ENCODE results near the gene POGK.

The POGK gene

GRCh38 chr1:166855558-166855957 lies 16.3 kb downstream of the POGK start:
- H3K4me3 ChIP-seq (ENCODE audit: low read depth in 1 of 2, low read length in 2 of 2) = no peak overlapping the region
- peaks cover 15 to 87% of the 10 kb centered on the region in 2 donors for H3K36me3 ChIP-seq (ENCODE audit: control insufficient read depth in 1 of 2, insufficient read depth in 2 of 2, low read length in 2 of 2)
- H3K27ac ChIP-seq (ENCODE audit: low read depth, low read length) = no peak overlapping the region

GRCh38 chr1:166857995-166858394 lies 18.7 kb downstream of the POGK start:
- Histone ChIP-seq H3K36me3 (ENCODE audit: control insufficient read depth in 1 of 2, insufficient read depth in 2 of 2, low read length in 2 of 2) (peaks cover 27 to 83% of the 10 kb centered on the region in 2 donors), H3K9me3 (ENCODE audit: control insufficient read depth in 1 of 2, low read length in 2 of 2) (no peaks in the 10 kb centered on the region), H3K9ac (ENCODE audit: low read depth in 1 of 2, low read length in 2 of 2) (no peak overlapping the region), H3K27ac (ENCODE audit: low read depth, low read length) (no peak overlapping the region), H3K4me1 (ENCODE audit: control insufficient read depth in 1 of 2, insufficient read depth in 2 of 2, low read length in 2 of 2) (no peaks in the 10 kb centered on the region), H3K27me3 (ENCODE audit: control insufficient read depth in 1 of 2, insufficient read depth in 2 of 2, low read length in 2 of 2) (no peaks in the 10 kb centered on the region), H3K4me3 (ENCODE audit: low read depth in 1 of 2, low read length in 2 of 2) (no peak overlapping the region)

More at GRCh38 chr1:166855558-166855957, 16.3 kb downstream of the POGK start:
- H3K27me3 ChIP-seq (ENCODE audit: control insufficient read depth in 1 of 2, insufficient read depth in 2 of 2, low read length in 2 of 2) = no peaks in the 10 kb centered on the region
- H3K9me3 ChIP-seq (ENCODE audit: control insufficient read depth in 1 of 2, low read length in 2 of 2) = no peaks in the 10 kb centered on the region
- no peak overlapping the region for H3K9ac ChIP-seq (ENCODE audit: low read depth in 1 of 2, low read length in 2 of 2)
- H3K4me1 ChIP-seq (ENCODE audit: control insufficient read depth in 1 of 2, insufficient read depth in 2 of 2, low read length in 2 of 2) = no peaks in the 10 kb centered on the region

GRCh38 chr1:166858726-166859419 lies 19.6 kb downstream of the POGK start:
- H3K27ac ChIP-seq (ENCODE audit: low read depth, low read length) = no peak overlapping the region
- H3K9ac ChIP-seq (ENCODE audit: low read depth in 1 of 2, low read length in 2 of 2) = no peak overlapping the region
- no peak overlapping the region for H3K4me3 ChIP-seq (ENCODE audit: low read depth in 1 of 2, low read length in 2 of 2)
- H3K4me1 ChIP-seq (ENCODE audit: control insufficient read depth in 1 of 2, insufficient read depth in 2 of 2, low read length in 2 of 2) = no peaks in the 10 kb centered on the region
- no peaks in the 10 kb centered on the region for H3K27me3 ChIP-seq (ENCODE audit: control insufficient read depth in 1 of 2, insufficient read depth in 2 of 2, low read length in 2 of 2)
- no peaks in the 10 kb centered on the region for H3K9me3 ChIP-seq (ENCODE audit: control insufficient read depth in 1 of 2, low read length in 2 of 2)
- H3K36me3 ChIP-seq (ENCODE audit: control insufficient read depth in 1 of 2, insufficient read depth in 2 of 2, low read length in 2 of 2) = peaks cover 33 to 82% of the 10 kb centered on the region in 2 donors

GRCh38 chr1:166859597-166859996 lies 20.3 kb downstream of the POGK start:
- H3K9ac ChIP-seq (ENCODE audit: low read depth in 1 of 2, low read length in 2 of 2) = no peak overlapping the region
- H3K4me1 ChIP-seq (ENCODE audit: control insufficient read depth in 1 of 2, insufficient read depth in 2 of 2, low read length in 2 of 2) = no peaks in the 10 kb centered on the region
- H3K27me3 ChIP-seq (ENCODE audit: control insufficient read depth in 1 of 2, insufficient read depth in 2 of 2, low read length in 2 of 2) = no peaks in the 10 kb centered on the region
- H3K9me3 ChIP-seq (ENCODE audit: control insufficient read depth in 1 of 2, low read length in 2 of 2) = no peaks in the 10 kb centered on the region
- no peak overlapping the region for H3K27ac ChIP-seq (ENCODE audit: low read depth, low read length)
- H3K4me3 ChIP-seq (ENCODE audit: low read depth in 1 of 2, low read length in 2 of 2) = no peak overlapping the region
- H3K36me3 ChIP-seq (ENCODE audit: control insufficient read depth in 1 of 2, insufficient read depth in 2 of 2, low read length in 2 of 2) = peaks cover 33 to 80% of the 10 kb centered on the region in 2 donors

GRCh38 chr1:166865926-166866325 lies 26.7 kb downstream of the POGK start:
- H3K9me3 ChIP-seq (ENCODE audit: control insufficient read depth in 1 of 2, low read length in 2 of 2) = no peaks in the 10 kb centered on the region
- no peaks in the 10 kb centered on the region for H3K4me1 ChIP-seq (ENCODE audit: control insufficient read depth in 1 of 2, insufficient read depth in 2 of 2, low read length in 2 of 2)
- no peak overlapping the region for H3K9ac ChIP-seq (ENCODE audit: low read depth in 1 of 2, low read length in 2 of 2)
- peaks cover 34 to 46% of the 10 kb centered on the region in 2 donors for H3K36me3 ChIP-seq (ENCODE audit: control insufficient read depth in 1 of 2, insufficient read depth in 2 of 2, low read length in 2 of 2)
- no peak overlapping the region for H3K27ac ChIP-seq (ENCODE audit: low read depth, low read length)
- H3K27me3 ChIP-seq (ENCODE audit: control insufficient read depth in 1 of 2, insufficient read depth in 2 of 2, low read length in 2 of 2) = no peaks in the 10 kb centered on the region
- H3K4me3 ChIP-seq (ENCODE audit: low read depth in 1 of 2, low read length in 2 of 2) = no peak overlapping the region

GRCh38 chr1:166868639-166869038 lies 29.4 kb downstream of the POGK start:
- Histone ChIP-seq H3K27me3 (ENCODE audit: control insufficient read depth in 1 of 2, insufficient read depth in 2 of 2, low read length in 2 of 2) (no peaks in the 10 kb centered on the region), H3K36me3 (ENCODE audit: control insufficient read depth in 1 of 2, insufficient read depth in 2 of 2, low read length in 2 of 2) (peaks cover 18 to 25% of the 10 kb centered on the region in 2 donors), H3K27ac (ENCODE audit: low read depth, low read length) (no peak overlapping the region), H3K4me1 (ENCODE audit: control insufficient read depth in 1 of 2, insufficient read depth in 2 of 2, low read length in 2 of 2) (no peaks in the 10 kb centered on the region), H3K4me3 (ENCODE audit: low read depth in 1 of 2, low read length in 2 of 2) (no peak overlapping the region), H3K9me3 (ENCODE audit: control insufficient read depth in 1 of 2, low read length in 2 of 2) (no peaks in the 10 kb centered on the region), H3K9ac (ENCODE audit: low read depth in 1 of 2, low read length in 2 of 2) (no peak overlapping the region)

GRCh38 chr1:166869318-166870099 lies 30.2 kb downstream of the POGK start:
- Histone ChIP-seq H3K9ac (ENCODE audit: low read depth in 1 of 2, low read length in 2 of 2) (no peak overlapping the region), H3K4me3 (ENCODE audit: low read depth in 1 of 2, low read length in 2 of 2) (no peak overlapping the region), H3K27me3 (ENCODE audit: control insufficient read depth in 1 of 2, insufficient read depth in 2 of 2, low read length in 2 of 2) (no peaks in the 10 kb centered on the region), H3K36me3 (ENCODE audit: control insufficient read depth in 1 of 2, insufficient read depth in 2 of 2, low read length in 2 of 2) (peaks cover 12 to 20% of the 10 kb centered on the region in 2 donors), H3K4me1 (ENCODE audit: control insufficient read depth in 1 of 2, insufficient read depth in 2 of 2, low read length in 2 of 2) (peaks cover 3% of the 10 kb centered on the region in 2 donors), H3K9me3 (ENCODE audit: control insufficient read depth in 1 of 2, low read length in 2 of 2) (no peaks in the 10 kb centered on the region), H3K27ac (ENCODE audit: low read depth, low read length) (no peak overlapping the region)

GRCh38 chr1:166870584-166870983 lies 31.3 kb downstream of the POGK start:
- Histone ChIP-seq H3K9ac (ENCODE audit: low read depth in 1 of 2, low read length in 2 of 2) (no peak overlapping the region), H3K4me1 (ENCODE audit: control insufficient read depth in 1 of 2, insufficient read depth in 2 of 2, low read length in 2 of 2) (peaks cover 11 to 13% of the 10 kb centered on the region in 2 donors), H3K9me3 (ENCODE audit: control insufficient read depth in 1 of 2, low read length in 2 of 2) (no peaks in the 10 kb centered on the region), H3K36me3 (ENCODE audit: control insufficient read depth in 1 of 2, insufficient read depth in 2 of 2, low read length in 2 of 2) (peaks cover 9 to 15% of the 10 kb centered on the region in 2 donors), H3K27me3 (ENCODE audit: control insufficient read depth in 1 of 2, insufficient read depth in 2 of 2, low read length in 2 of 2) (no peaks in the 10 kb centered on the region), H3K27ac (ENCODE audit: low read depth, low read length) (no peak overlapping the region), H3K4me3 (ENCODE audit: low read depth in 1 of 2, low read length in 2 of 2) (no peak overlapping the region)

- H3K9ac ChIP-seq (ENCODE audit: low read depth in 1 of 2, low read length in 2 of 2) = no peak overlapping the region
Measured at GRCh38 chr1:166874464-166874863, 35.2 kb downstream of the POGK start.

GRCh38 chr1:166875302-166875733 lies 36.0 kb downstream of the POGK start:
- Histone ChIP-seq H3K9ac (ENCODE audit: low read depth in 1 of 2, low read length in 2 of 2) (peak overlapping the region; percentile 59 to 83), H3K9me3 (ENCODE audit: control insufficient read depth in 1 of 2, low read length in 2 of 2) (no peaks in the 10 kb centered on the region), H3K27me3 (ENCODE audit: control insufficient read depth in 1 of 2, insufficient read depth in 2 of 2, low read length in 2 of 2) (no peaks in the 10 kb centered on the region), H3K36me3 (ENCODE audit: control insufficient read depth in 1 of 2, insufficient read depth in 2 of 2, low read length in 2 of 2) (no peaks in the 10 kb centered on the region), H3K4me3 (ENCODE audit: low read depth in 1 of 2, low read length in 2 of 2) (peak overlapping the region; percentile 68 to 91), H3K4me1 (ENCODE audit: control insufficient read depth in 1 of 2, insufficient read depth in 2 of 2, low read length in 2 of 2) (peaks cover 18% of the 10 kb centered on the region in 2 donors), H3K27ac (ENCODE audit: low read depth, low read length) (peak overlapping the region; percentile 92)

More at GRCh38 chr1:166874464-166874863, 35.2 kb downstream of the POGK start:
- Histone ChIP-seq H3K4me1 (ENCODE audit: control insufficient read depth in 1 of 2, insufficient read depth in 2 of 2, low read length in 2 of 2) (peaks cover 18% of the 10 kb centered on the region in 2 donors), H3K4me3 (ENCODE audit: low read depth in 1 of 2, low read length in 2 of 2) (no peak overlapping the region), H3K36me3 (ENCODE audit: control insufficient read depth in 1 of 2, insufficient read depth in 2 of 2, low read length in 2 of 2) (no peaks in the 10 kb centered on the region), H3K9me3 (ENCODE audit: control insufficient read depth in 1 of 2, low read length in 2 of 2) (no peaks in the 10 kb centered on the region), H3K27me3 (ENCODE audit: control insufficient read depth in 1 of 2, insufficient read depth in 2 of 2, low read length in 2 of 2) (no peaks in the 10 kb centered on the region), H3K27ac (ENCODE audit: low read depth, low read length) (no peak overlapping the region)

Data from duodenal mucosa (tissue), 2 donors.